Fibroblast of skin of left biceps (primary cell): ENCODE measurements around the gene ENTPD5.

Source experiments
- DNase-seq, 2 experiments: peaks; one replicate each; pipeline ENCODE4 v3.0.0-alpha.2; 2013; ENCODE audit warnings: low read depth in 2 of 2

ENTPD5 gene, protein sequence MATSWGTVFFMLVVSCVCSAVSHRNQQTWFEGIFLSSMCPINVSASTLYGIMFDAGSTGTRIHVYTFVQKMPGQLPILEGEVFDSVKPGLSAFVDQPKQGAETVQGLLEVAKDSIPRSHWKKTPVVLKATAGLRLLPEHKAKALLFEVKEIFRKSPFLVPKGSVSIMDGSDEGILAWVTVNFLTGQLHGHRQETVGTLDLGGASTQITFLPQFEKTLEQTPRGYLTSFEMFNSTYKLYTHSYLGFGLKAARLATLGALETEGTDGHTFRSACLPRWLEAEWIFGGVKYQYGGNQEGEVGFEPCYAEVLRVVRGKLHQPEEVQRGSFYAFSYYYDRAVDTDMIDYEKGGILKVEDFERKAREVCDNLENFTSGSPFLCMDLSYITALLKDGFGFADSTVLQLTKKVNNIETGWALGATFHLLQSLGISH

GRCh38 chr14:74018586-74019407 is at the start of gene ENTPD5, which contains the start of gene BBOF1:
TSS of gene ENTPD5 (minus strand) at chr14:74019288. CDS start at chr14:73988102, 31,186 bp downstream.
TSS of gene BBOF1 (plus strand) at chr14:74019349. CDS start at chr14:74019479, 130 bp downstream.
- DNase-seq: peak; percentile 60 to 64

GRCh38 chr14:74065746-74066575 is 46.9 kb upstream of the ENTPD5 start:
- DNase-seq: no peak

DNA sequence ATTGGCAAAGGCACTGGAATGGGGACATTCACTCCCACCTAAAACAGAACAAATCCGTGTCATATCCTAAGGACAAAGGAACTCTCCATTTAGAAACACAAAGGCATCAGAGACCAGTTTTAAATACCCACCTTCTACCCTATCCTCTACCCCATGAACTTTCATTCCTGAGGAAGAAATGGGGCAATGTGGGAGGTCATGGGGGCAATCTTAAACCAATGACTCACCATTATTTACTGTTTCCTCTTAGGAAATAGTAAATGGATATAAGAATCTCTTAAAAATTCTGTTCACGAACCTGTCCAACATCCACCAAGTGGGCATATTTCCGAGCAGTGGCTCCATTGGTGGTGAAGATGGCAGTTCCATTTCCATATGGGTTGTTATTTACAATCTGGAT is 45.8 kb upstream of the ENTPD5 start:
- no peak for DNase-seq

DNA sequence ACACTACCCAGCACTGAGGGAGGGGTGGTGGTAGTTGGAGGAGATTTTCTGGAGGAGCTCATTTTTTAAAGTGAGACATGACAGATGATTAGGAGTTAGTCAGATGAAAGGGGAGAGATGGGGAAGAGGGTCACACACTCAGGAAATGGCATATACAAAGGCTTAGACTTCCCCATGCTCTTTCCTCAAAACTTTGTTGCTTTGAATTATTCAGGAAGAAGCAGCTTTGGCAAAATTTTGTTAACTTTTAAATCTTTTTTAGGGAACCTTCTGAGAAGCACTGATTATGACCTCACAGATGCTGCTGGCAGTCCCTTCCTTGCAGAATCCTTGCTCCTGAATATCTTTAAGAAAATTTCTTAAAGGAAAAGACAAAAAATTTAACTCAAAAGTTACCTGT is 45.3 kb upstream of the ENTPD5 start:
- DNase-seq: no peak

GRCh38 chr14:74062809-74063150 is 43.7 kb upstream of the ENTPD5 start:
- no peak for DNase-seq

DNA sequence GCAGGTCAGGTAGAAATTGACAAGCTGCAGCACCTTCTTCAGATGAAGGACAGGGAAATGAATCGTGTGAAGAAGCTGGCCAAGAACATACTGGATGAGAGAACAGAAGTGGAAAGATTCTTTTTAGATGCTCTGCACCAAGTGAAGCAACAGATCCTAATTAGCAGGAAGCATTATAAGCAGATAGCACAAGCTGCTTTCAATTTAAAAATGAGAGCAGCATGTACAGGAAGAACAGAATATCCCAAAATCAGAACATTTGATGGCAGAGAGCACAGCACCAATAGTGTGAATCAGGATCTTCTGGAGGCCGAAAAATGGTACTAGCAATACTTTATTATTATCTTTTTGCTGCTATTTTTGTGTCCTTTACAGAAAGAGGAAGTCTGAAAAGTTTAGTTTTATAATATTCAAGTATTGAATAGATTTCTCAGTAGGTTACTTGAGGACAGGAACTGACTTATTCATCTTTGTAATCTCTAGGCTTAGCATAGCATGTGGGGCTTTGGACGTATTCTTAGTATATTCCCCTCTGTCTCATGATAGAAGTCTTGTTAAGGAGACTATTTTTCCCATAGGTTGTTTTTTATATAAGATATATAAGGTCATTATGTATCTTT is 30.9 kb upstream of the ENTPD5 start:
- no peak for DNase-seq

DNA sequence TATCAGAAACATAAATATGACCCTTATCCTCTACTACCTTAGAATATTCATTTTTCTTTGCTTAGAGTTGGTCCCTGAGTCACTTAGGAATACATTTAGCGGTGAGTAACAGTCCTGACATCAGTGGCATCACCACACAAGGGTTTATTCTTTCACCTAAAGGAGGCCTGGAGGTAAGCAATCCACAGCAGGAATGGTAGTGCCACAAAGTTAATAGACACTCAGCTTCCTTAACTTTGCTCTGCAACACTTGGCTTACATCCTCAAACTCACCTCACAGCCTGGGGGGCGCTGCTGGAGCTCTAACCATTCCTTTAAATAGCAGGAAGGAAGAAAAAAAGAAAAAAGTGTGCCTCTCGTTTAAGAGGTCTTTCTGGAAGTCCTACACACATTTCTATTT is 29.2 kb upstream of the ENTPD5 start:
- no peak for DNase-seq

DNA sequence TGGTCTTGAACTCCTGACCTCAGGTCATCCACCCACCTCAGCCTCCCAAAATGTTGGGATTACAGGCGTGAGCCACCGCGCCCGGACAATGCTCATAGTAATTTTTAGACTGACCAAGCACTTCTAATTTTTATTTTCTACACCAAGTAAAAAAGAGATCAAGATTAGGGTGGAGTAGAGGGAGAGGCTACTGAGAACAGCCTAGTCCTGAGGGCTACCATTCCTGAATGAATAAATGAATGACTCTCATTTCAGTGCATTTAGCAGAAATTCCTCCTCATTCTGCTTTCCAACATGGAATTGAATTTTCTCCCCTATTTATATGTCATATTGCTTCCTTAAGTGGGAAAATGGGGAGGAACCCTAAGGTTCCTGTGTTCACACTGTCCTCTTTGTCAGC is 26.4 kb upstream of the ENTPD5 start:
- DNase-seq: no peak

GRCh38 chr14:74042296-74042695 is 23.2 kb upstream of the ENTPD5 start:
- DNase-seq: no peak

DNA sequence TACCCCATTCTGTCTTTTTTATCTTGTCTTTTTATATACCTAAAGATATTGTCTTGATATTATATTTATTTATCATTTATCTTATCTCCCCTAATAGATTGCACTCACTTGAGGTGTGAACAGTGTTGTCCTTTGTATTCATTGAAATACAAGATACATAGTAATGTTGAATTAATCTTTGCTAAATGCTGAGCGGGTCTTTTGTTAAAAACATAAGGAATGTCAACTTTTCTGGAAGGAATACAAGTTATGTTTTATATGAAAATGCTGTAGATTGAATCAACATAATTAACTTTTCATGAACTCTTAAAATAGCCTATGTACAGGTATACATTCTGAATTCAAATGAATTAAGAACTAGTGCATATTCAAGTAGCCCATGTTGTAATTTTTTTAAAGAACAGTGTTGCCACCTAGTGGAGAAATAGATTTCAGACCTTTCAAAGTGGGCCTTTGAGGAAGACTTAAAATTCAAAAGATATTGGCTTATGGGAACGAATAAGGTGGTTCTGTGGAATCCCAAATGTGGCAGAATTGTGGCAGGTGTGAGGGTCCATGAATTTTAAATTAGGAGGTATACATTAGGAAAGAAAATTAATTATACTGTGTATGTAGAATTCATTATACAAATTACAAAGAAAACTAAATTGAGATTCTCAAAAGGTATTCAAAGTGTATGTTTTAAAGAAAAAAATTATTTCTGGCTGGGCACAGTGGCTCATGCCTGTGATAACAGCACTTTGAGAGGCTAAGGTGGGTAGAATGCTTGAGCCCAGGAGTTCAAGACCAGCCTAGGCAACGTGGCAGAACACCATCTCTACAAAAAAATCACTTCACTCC is 19.2 kb upstream of the ENTPD5 start:
- no peak for DNase-seq

DNA sequence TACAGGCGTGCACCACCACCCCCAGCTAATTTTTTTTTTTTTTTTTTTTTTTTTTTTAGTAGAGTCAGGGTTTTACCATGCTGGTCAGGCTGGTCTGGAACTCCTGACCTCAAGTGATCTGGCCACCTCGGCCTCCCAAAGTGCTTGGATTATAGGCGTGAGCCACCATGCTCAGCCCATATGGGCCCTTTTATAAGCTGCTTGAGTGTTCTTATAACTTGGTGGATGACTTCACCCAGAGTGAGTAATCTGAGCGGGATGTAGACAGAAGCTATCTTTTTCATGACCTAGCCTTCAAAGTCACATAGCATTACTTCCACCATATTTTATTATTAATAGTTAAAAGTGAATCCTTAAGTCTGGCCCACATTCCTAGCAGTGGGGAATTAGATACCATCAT is 16.5 kb upstream of the ENTPD5 start:
- no peak for DNase-seq

DNA sequence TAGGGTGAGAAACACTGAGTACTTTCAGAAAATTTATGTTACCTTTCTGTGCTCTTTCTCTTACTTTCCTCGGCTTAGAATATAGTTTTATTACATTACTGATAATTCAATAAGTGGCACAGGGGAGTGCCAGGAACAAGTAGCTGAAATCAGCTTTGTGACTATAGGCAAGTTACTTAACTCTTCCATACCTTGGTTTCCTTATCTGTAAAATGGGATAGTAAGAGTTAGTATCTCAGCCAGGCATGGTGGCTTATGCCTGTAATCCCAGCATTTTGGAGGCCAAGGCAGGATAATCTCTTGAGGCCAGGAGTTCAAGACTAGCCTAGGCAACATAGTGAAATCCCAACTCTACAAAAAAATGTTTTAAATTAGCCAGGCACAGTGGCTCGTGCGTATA is 15.5 kb upstream of the ENTPD5 start:
- DNase-seq: no peak

- DNase-seq: no peak
Observed at GRCh38 chr14:74029136-74029535, 10.0 kb upstream of the ENTPD5 start.

- DNase-seq: no peak
Observed at GRCh38 chr14:74022346-74022745, 3.3 kb upstream of the ENTPD5 start.

- no peak for DNase-seq
Observed at GRCh38 chr14:74019408-74020137, 485 bp upstream of the ENTPD5 start.

DNA sequence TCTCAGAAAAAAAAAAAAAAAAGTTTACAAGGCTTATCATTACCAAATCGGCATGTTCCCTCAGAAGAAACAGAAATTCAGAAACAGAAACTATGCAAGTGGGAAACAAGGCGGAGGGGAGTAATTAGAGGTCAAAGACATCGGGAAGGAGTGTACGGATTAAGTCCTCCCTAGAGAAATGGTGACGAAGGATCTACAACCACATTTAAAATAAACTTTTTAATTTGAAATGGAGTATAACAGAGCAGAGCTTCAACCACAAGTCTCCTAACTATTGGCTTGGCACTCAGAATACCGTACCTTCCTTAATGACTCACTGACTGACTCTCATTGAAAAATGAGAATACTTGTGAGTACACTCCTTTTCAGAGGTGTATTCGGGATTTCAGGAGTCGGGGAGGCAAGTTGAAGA is 908 bp downstream of the ENTPD5 start:
- DNase-seq: no peak

GRCh38 chr14:74015963-74016362 is 3.1 kb downstream of the ENTPD5 start:
- DNase-seq: no peak

DNA sequence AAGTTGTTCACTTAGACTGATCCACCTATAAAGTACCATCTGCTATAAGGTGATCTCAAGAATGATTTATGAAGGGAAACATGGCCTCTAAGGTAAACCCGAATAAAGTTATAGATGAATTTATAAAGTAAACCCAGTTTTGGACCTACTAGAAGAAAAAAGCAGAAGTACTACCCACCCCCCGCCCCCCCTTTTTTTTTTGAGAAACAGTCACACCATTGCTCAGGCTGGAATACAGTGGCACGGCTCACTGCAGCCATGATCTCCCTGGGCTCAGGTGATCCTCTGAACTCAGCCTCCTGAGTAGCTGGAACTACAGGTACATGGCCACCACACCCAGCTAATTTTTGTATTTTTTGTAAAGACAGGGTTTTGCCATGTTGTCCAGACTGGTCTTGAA is 3.9 kb downstream of the ENTPD5 start:
- no peak for DNase-seq

GRCh38 chr14:74014299-74014698 is 4.8 kb downstream of the ENTPD5 start:
- DNase-seq: no peak
